Activated naive CD8-positive, alpha-beta T cell (primary cell): ENCODE data around the gene INPP5A.
A peak's percentile ranks its signal among the peaks of the same experiment; 100 is the strongest.
"Not testable (repeated sequence)": the region's sequence is repeated elsewhere in the genome, so short reads cannot be mapped to it uniquely, and the experiment has no call there.

Source experiments
- H3K27ac Mint-ChIP-seq: one replicate; pipeline ENCODE4 v1.8.0; 2021; ENCODE audit warnings: mixed read lengths
- H3K27me3 Mint-ChIP-seq: one replicate; pipeline ENCODE4 v1.8.0; 2021; ENCODE audit warnings: mixed read lengths
- H3K36me3 Mint-ChIP-seq: one replicate; pipeline ENCODE4 v1.8.0; 2021; ENCODE audit warnings: mixed read lengths
- H3K4me1 Mint-ChIP-seq: one replicate; pipeline ENCODE4 v1.8.0; 2021; ENCODE audit warnings: low read depth, mixed read lengths
- H3K4me3 Mint-ChIP-seq: one replicate; pipeline ENCODE4 v1.8.0; 2021; ENCODE audit warnings: mild to moderate bottlenecking, mixed read lengths
- H3K9me3 Mint-ChIP-seq: one replicate; pipeline ENCODE4 v1.8.0; 2021; ENCODE audit warnings: low read depth, mixed read lengths

INPP5A gene

GRCh38 chr10:132565516-132566209 is 28.1 kb downstream of the INPP5A start:
- no peak overlapping the region for H3K4me3 Mint-ChIP-seq
- H3K27ac Mint-ChIP-seq, result no peak overlapping the region
- no peaks in the 10 kb centered on the region for H3K9me3 Mint-ChIP-seq
- no peaks in the 10 kb centered on the region for H3K36me3 Mint-ChIP-seq
- H3K4me1 Mint-ChIP-seq, result peaks cover 25% of the 10 kb centered on the region
- no peaks in the 10 kb centered on the region for H3K27me3 Mint-ChIP-seq

GRCh38 chr10:132566892-132567291 is 29.3 kb downstream of the INPP5A start:
- Mint-ChIP-seq H3K4me3 (no peak overlapping the region), H3K36me3 (no peaks in the 10 kb centered on the region), H3K27me3 (no peaks in the 10 kb centered on the region), H3K9me3 (no peaks in the 10 kb centered on the region), H3K4me1 (peaks cover 18% of the 10 kb centered on the region), H3K27ac (no peak overlapping the region)

GRCh38 chr10:132570265-132570664 is 32.7 kb downstream of the INPP5A start:
- peaks cover 10% of the 10 kb centered on the region for H3K4me1 Mint-ChIP-seq
- no peaks in the 10 kb centered on the region for H3K9me3 Mint-ChIP-seq
- no peaks in the 10 kb centered on the region for H3K36me3 Mint-ChIP-seq
- H3K27ac Mint-ChIP-seq, result no peak overlapping the region
- no peaks in the 10 kb centered on the region for H3K27me3 Mint-ChIP-seq
- H3K4me3 Mint-ChIP-seq, result no peak overlapping the region

GRCh38 chr10:132570771-132571649 is 33.4 kb downstream of the INPP5A start:
- peak overlapping the region; percentile 38 for H3K4me3 Mint-ChIP-seq

GRCh38 chr10:132571650-132572544 is 34.3 kb downstream of the INPP5A start:
- H3K4me1 Mint-ChIP-seq, result peaks cover 5% of the 10 kb centered on the region

More at GRCh38 chr10:132570771-132571649, 33.4 kb downstream of the INPP5A start:
- Mint-ChIP-seq H3K27ac (peak overlapping the region; percentile 22), H3K27me3 (no peaks in the 10 kb centered on the region), H3K36me3 (no peaks in the 10 kb centered on the region), H3K4me1 (peaks cover 5% of the 10 kb centered on the region), H3K9me3 (no peaks in the 10 kb centered on the region)

GRCh38 chr10:132572545-132572937 is 35.0 kb downstream of the INPP5A start:
- Mint-ChIP-seq H3K27me3 (no peaks in the 10 kb centered on the region), H3K36me3 (no peaks in the 10 kb centered on the region), H3K27ac (peak overlapping the region; percentile 66), H3K4me1 (peaks cover 8% of the 10 kb centered on the region), H3K9me3 (no peaks in the 10 kb centered on the region), H3K4me3 (no peak overlapping the region)

More at GRCh38 chr10:132571650-132572544, 34.3 kb downstream of the INPP5A start:
- Mint-ChIP-seq H3K27me3 (no peaks in the 10 kb centered on the region), H3K27ac (peak overlapping the region; percentile 66), H3K36me3 (no peaks in the 10 kb centered on the region), H3K9me3 (no peaks in the 10 kb centered on the region), H3K4me3 (peak overlapping the region; percentile 38)

- not testable (repeated sequence) for H3K9me3 Mint-ChIP-seq, H3K27ac Mint-ChIP-seq, H3K4me1 Mint-ChIP-seq, H3K27me3 Mint-ChIP-seq, H3K36me3 Mint-ChIP-seq, H3K4me3 Mint-ChIP-seq
Observed at GRCh38 chr10:132572946-132573345, 35.4 kb downstream of the INPP5A start.

GRCh38 chr10:132574288-132574687 is 36.7 kb downstream of the INPP5A start:
- Mint-ChIP-seq H3K4me1 (peaks cover 17% of the 10 kb centered on the region), H3K27me3 (no peaks in the 10 kb centered on the region), H3K36me3 (no peaks in the 10 kb centered on the region), H3K9me3 (no peaks in the 10 kb centered on the region), H3K27ac (no peak overlapping the region), H3K4me3 (no peak overlapping the region)

GRCh38 chr10:132574783-132575319 is 37.3 kb downstream of the INPP5A start:
- H3K27ac Mint-ChIP-seq, result no peak overlapping the region

GRCh38 chr10:132575320-132576201 is 38.0 kb downstream of the INPP5A start:
- Mint-ChIP-seq H3K4me3 (no peak overlapping the region), H3K9me3 (no peaks in the 10 kb centered on the region), H3K36me3 (no peaks in the 10 kb centered on the region), H3K27ac (no peak overlapping the region), H3K4me1 (peaks cover 18% of the 10 kb centered on the region), H3K27me3 (no peaks in the 10 kb centered on the region)

More at GRCh38 chr10:132574783-132575319, 37.3 kb downstream of the INPP5A start:
- H3K4me3 Mint-ChIP-seq, result no peak overlapping the region
- peaks cover 18% of the 10 kb centered on the region for H3K4me1 Mint-ChIP-seq
- H3K27me3 Mint-ChIP-seq, result no peaks in the 10 kb centered on the region
- H3K36me3 Mint-ChIP-seq, result no peaks in the 10 kb centered on the region
- H3K9me3 Mint-ChIP-seq, result no peaks in the 10 kb centered on the region

- no peaks in the 10 kb centered on the region for H3K9me3 Mint-ChIP-seq
- peaks cover 19% of the 10 kb centered on the region for H3K4me1 Mint-ChIP-seq
- no peak overlapping the region for H3K4me3 Mint-ChIP-seq
- no peak overlapping the region for H3K27ac Mint-ChIP-seq
- no peaks in the 10 kb centered on the region for H3K27me3 Mint-ChIP-seq
- H3K36me3 Mint-ChIP-seq, result no peaks in the 10 kb centered on the region
Observed at GRCh38 chr10:132576671-132577349, 39.2 kb downstream of the INPP5A start.

GRCh38 chr10:132577350-132578003 is 39.9 kb downstream of the INPP5A start:
- no peak overlapping the region for H3K27ac Mint-ChIP-seq
- H3K9me3 Mint-ChIP-seq, result no peaks in the 10 kb centered on the region
- H3K4me1 Mint-ChIP-seq, result peaks cover 22% of the 10 kb centered on the region
- H3K36me3 Mint-ChIP-seq, result no peaks in the 10 kb centered on the region
- no peak overlapping the region for H3K4me3 Mint-ChIP-seq
- no peaks in the 10 kb centered on the region for H3K27me3 Mint-ChIP-seq
